Measurements from ENCODE around the gene FAM193A.

FAM193A gene

DNA sequence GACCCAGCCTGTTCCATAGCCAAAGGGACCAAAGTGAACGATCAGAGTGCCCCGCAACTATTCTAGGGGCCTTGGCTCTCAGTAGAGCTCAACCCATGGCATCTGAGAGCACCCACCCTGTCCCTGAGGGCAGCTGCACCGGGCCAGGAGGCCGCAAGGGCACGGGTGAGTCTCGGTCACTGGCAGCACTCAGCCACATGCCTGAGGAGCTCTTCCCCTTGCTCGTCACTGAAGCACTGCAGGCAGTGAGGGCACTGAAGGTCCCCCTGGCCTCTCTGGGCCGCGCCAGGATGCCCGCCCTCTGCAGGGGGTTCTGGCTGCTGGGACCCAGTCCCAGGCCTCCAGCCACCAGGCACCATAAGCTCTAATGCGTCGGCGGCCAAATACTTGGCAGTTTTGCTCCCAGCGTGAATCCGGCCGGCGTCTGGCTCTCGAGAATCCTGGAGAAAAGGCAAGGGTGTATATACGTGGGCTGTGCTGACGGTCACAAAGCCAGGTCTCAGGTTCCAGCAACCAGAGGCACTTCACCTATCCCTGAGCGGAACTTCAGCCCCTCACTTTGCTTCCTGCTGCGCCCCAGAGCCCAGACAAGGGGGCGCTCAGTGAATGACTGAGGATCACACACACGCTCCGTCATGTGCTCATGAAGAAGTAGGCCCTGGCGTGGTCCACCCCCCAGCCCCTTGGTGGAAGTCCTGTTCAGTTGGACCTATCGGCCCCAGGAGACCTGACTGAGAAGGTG lies 205.8 kb downstream of the FAM193A start:
- no peak for DNase-seq (ENCODE audit: low read depth)
- H3K4me3 ChIP-seq (ENCODE audit: low read length) = no peak overlapping the region
- TF ChIP-seq, protein P1, sequence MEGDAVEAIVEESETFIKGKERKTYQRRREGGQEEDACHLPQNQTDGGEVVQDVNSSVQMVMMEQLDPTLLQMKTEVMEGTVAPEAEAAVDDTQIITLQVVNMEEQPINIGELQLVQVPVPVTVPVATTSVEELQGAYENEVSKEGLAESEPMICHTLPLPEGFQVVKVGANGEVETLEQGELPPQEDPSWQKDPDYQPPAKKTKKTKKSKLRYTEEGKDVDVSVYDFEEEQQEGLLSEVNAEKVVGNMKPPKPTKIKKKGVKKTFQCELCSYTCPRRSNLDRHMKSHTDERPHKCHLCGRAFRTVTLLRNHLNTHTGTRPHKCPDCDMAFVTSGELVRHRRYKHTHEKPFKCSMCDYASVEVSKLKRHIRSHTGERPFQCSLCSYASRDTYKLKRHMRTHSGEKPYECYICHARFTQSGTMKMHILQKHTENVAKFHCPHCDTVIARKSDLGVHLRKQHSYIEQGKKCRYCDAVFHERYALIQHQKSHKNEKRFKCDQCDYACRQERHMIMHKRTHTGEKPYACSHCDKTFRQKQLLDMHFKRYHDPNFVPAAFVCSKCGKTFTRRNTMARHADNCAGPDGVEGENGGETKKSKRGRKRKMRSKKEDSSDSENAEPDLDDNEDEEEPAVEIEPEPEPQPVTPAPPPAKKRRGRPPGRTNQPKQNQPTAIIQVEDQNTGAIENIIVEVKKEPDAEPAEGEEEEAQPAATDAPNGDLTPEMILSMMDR (conservative IDR thresholded peaks at IDR 0.05; ENCODE audit: low read length) = no peak

DNA sequence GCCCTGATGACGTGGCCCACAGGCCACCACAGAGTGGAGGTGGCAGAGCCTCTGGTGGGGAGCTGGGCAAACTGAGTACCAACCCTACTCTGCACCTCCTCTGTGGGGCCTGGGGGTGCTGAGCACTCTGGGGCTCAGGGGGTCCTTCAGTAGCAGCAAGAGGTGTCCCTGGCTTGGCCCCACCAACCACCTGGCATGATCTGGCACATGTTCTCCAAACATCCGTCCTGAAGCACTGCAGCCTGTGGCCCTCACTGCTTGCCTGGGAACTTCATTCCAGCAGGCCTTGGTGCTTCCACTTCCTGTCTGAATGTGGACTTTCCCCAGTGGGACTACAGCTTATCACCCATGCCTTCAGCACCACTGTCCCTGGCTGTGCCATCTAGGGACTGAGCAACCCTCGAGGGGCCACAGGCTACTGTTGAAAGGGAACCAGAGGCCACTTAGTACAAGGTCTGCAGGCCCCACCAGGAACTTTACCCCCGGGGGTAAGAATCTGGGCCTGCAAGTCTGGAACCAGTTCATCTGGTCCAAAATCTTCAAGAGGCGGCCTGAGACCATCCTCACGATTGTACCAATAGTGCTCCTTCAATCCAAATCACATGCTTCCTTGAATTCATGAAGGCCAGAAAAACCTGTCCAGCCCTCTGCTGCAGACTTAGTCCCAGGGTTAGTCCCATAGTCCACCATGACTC lies 206.5 kb downstream of the FAM193A start:
- H3K4me3 ChIP-seq (ENCODE audit: low read length) = no peak overlapping the region
- DNase-seq (ENCODE audit: low read depth) = no peak
- TF ChIP-seq, protein P1 (conservative IDR thresholded peaks at IDR 0.05; ENCODE audit: low read length) = no peak

DNA sequence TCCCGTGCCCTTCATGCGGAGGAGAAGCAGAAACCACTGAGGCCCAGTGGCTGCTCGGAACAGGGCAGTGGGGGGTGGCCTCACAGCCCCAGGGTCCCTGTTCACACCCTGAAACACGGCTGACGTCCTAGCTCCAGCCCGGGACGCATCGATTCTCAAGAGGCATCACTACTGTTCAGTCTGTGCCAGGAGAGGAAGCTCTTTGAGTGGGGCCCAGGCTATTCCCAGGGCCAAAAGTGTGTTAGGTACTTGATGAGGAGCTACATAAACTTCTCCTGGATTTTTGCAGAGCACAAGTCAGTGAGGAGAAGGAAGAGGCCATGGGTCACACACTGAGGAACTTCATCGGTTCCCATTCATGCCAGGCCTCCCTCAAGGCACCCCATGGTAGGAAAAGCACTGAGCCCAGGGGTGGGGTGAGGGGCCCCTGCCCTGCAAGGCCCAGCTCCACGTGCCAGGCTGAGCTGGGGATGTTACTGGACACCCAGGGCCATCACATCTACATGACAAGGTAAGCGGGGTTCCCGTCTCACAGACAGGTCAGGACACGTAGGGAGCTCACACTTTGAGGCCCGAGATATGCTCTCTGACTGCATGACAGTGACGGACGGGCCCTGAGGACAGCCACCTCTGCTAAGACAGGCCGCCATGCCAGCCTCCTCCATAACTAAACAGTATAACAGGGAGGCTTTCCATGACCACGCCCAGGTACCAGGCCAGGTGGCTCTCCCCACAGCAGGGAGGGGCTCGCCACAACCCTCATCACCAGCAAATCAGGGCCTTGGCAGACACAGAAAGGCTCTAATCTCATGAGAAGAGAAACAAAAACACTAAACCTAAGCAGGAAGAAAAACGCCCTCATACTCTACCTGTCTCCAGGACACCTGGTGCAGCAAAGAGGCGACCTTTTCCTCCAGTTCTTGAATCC lies 207.3 kb downstream of the FAM193A start:
- DNase-seq (ENCODE audit: low read depth) = no peak
- TF ChIP-seq, protein P1 (conservative IDR thresholded peaks at IDR 0.05; ENCODE audit: low read length) = no peak
- no peak overlapping the region for H3K4me3 ChIP-seq (ENCODE audit: low read length)

DNA sequence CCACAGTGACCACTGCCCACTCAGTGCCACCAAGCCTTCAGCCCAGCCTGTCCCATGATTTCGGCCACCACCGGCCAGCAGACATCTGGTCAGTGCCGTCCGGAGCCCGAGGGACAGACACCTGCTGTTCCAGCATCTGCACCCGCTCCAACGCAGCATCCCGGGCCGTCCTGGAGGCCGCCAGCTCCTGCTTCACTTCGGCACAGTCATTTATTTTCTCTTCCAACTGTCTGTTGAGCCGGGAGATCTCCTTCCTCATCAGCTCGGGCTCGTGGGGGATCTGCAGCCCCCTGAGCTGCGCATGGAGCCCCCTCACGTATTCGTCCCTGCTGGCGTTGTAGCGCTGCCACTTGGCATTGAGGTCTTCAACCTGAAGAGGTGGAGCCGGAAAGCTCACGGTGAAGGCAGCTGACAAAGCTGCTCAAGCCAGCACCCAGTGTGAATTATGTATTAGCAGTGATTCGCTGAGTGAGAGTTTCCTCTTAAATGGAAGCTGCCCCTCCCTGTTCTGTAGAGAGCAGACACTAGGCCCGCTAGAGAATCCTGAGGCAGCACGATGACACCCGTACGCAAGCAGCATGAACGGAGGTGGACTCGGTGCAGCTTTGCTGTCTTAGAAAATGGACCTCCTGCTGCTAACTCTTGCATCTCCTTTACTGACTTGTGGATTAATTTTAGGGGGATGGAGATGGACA lies 208.3 kb downstream of the FAM193A start:
- no peak for DNase-seq (ENCODE audit: low read depth)
- H3K4me3 ChIP-seq (ENCODE audit: low read length) = no peak overlapping the region
- TF ChIP-seq, protein P1 (conservative IDR thresholded peaks at IDR 0.05; ENCODE audit: low read length) = no peak

DNA sequence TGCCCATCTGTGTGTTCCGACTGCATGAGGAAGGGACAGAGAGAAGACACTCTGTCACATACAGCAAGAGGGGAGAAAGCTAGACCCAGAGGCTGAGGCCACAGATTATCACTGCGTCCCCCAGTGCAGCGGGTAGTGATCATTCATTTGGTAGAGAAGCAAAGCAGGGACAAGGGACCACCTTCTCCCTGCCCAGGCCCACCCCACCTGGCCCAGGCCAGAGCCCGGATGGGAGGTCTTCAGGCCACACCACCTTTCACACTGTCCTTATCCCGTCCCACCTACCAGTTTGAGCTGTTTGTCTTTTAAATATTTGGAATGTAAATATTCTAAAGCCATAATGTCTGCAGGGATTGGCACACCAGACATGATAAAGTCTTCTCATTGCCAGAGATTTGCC lies 209.1 kb downstream of the FAM193A start:
- TF ChIP-seq, protein P1 (conservative IDR thresholded peaks at IDR 0.05; ENCODE audit: low read length) = no peak
- H3K4me3 ChIP-seq (ENCODE audit: low read length) = no peak overlapping the region
- no peak for DNase-seq (ENCODE audit: low read depth)

DNA sequence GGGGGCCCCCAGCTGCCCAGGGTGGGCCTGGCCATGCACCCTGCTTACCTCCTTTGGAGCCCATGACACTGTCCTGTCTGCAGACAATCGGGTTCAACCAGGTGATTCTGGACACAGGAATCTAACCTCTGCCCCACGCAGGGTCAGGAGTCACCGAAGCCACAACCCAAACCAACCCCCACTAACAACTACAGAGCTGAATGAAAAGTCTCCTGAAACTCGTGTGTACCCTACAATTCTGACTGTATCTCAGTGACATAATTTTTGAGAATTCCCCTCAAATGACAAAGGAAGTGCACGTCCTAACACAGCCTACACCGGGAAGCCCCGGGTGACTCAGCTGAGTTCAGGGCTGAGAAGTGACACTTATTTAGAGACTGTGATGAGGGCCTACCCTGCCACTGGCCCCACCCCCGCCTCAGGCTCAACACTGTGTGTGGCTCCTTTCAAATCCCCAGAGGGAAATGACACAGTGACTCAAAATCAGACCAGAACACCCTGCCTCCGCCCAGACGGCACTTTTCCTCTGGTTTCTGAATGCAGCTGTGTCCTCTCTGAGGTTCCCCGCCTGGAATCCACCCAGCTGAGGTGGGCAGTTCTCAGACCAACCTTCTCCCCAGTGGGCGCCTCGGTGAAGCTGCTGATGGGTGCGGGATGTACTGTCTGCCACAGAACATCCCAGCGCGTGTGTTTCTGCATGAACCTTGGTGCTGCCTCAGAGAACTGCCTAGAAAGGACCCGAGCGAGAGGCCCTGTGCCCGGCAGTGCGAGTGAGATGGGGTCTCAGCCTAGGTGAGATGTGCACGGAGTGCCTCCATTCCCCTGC lies 209.7 kb downstream of the FAM193A start:
- DNase-seq (ENCODE audit: low read depth) = peak; percentile 37
- no peak overlapping the region for H3K4me3 ChIP-seq (ENCODE audit: low read length)
- TF ChIP-seq, protein P1 (conservative IDR thresholded peaks at IDR 0.05; ENCODE audit: low read length) = no peak
